H1 (cell line): ENCODE data around the gene CNTN6. TPM values are rescaled to one million over a fixed set of nuclear protein-coding genes. Genes with fewer than 3 reads are reported as not detected.

Experiments
- BRCA1 ChIP-seq: IDR thresholded peaks from 2 replicates; pipeline ENCODE4 v1.6.1; 2012; ENCODE audit warnings: low read depth, low read length, improper control_type of control experiment
- CHD2 ChIP-seq: IDR thresholded peaks from 2 replicates; pipeline ENCODE4 v1.6.1; 2012; ENCODE audit warnings: low read length, improper control_type of control experiment
- CTBP2 ChIP-seq: IDR thresholded peaks from 2 replicates; pipeline ENCODE4 v1.7.0; 2011; ENCODE audit warnings: borderline replicate concordance, mild to moderate bottlenecking, moderate library complexity, mixed read lengths, low read length; ENCODE audit not compliant: insufficient read depth, insufficient read length
- EGR1 ChIP-seq: IDR thresholded peaks from 2 replicates; pipeline ENCODE4 v1.6.1; 2011; ENCODE audit warnings: low read depth, low read length, borderline replicate concordance
- GABPA ChIP-seq: IDR thresholded peaks from 2 replicates; pipeline ENCODE4 v1.6.1; 2011; ENCODE audit warnings: mild to moderate bottlenecking, low read length, moderate library complexity, borderline replicate concordance; ENCODE audit not compliant: insufficient read depth
- RFX5 ChIP-seq: IDR thresholded peaks from 2 replicates; pipeline ENCODE4 v1.6.1; 2011; ENCODE audit warnings: low read depth, low read length, improper control_type of control experiment, borderline replicate concordance
- SP4 ChIP-seq: IDR thresholded peaks from 2 replicates; pipeline ENCODE4 v1.6.1; 2012; ENCODE audit warnings: low read length, inconsistent platforms
- polyA plus RNA-seq, 7 experiments: library from polyadenylated mRNA; depleted of rRNA in 3 of 7; stranded (reverse) in 5 of 7; unstranded in 2 of 7; fragments of >200 nt in 5 of 7; fragments of 200-250 nt in 2 of 7; gene quantifications; 1 replicate in 5 of 7; 2 replicates in 1 of 7; 4 replicates in 1 of 7; pipeline versions ENCODE4 v1.2.1 to v1.2.3, GENCODE V29; 2011 to 2013; ENCODE audit warnings: missing spikeins in 2 of 7, mixed read lengths in 2 of 7
- total RNA-seq: library from RNA; stranded (reverse); fragmentation: NEBNext Ultra II Directional; extraction: Animal tissue kit (Norgen Biotek cat#: 25700); gene quantifications from 2 replicates; pipeline ENCODE4 v1.2.1, GENCODE V29; 2021
- TF ChIP-seq, protein P1 (sequence below): fragments of 300-600 bp; sonication (generic); IDR thresholded peaks from 2 replicates; pipeline ENCODE4 v1.7.1; 2012; ENCODE audit warnings: low read length, moderate library complexity, mild to moderate bottlenecking, inconsistent platforms; ENCODE audit not compliant: insufficient replicate concordance
- TF ChIP-seq, protein P2 (sequence below): IDR thresholded peaks from 2 replicates; pipeline ENCODE4 v1.6.1; 2012; ENCODE audit warnings: inconsistent platforms
- TF ChIP-seq, protein P3 (sequence below): IDR thresholded peaks from 2 replicates; pipeline ENCODE4 v1.6.1; 2011; ENCODE audit warnings: low read length, improper control_type of control experiment

Gene CNTN6
- total and polyA plus RNA-seq, 2 of the 8 experiments (the other 6 are each of a cell fraction or from before 2014, with no cell fraction given) = not detected

DNA sequence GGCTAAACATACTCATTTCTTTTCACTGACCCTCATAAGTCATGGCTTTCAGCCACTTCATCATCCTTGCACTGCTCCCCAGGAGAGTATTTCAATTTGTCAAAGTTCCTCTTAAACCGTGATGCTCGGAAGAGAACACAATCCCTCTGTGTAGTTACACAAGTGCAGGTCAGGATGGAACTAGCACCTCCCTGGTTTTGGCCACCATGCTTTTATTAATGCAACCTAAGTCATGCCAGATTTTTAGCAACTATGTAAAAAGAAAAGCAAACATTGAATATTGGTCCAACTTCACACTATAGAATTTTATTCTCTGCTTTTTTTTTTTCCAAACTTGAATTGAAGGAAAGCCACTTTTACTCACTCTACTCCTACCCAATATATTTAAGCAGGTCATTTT, 45.2 kb downstream of the CNTN6 start (continued):
- TF ChIP-seq, protein P1, sequence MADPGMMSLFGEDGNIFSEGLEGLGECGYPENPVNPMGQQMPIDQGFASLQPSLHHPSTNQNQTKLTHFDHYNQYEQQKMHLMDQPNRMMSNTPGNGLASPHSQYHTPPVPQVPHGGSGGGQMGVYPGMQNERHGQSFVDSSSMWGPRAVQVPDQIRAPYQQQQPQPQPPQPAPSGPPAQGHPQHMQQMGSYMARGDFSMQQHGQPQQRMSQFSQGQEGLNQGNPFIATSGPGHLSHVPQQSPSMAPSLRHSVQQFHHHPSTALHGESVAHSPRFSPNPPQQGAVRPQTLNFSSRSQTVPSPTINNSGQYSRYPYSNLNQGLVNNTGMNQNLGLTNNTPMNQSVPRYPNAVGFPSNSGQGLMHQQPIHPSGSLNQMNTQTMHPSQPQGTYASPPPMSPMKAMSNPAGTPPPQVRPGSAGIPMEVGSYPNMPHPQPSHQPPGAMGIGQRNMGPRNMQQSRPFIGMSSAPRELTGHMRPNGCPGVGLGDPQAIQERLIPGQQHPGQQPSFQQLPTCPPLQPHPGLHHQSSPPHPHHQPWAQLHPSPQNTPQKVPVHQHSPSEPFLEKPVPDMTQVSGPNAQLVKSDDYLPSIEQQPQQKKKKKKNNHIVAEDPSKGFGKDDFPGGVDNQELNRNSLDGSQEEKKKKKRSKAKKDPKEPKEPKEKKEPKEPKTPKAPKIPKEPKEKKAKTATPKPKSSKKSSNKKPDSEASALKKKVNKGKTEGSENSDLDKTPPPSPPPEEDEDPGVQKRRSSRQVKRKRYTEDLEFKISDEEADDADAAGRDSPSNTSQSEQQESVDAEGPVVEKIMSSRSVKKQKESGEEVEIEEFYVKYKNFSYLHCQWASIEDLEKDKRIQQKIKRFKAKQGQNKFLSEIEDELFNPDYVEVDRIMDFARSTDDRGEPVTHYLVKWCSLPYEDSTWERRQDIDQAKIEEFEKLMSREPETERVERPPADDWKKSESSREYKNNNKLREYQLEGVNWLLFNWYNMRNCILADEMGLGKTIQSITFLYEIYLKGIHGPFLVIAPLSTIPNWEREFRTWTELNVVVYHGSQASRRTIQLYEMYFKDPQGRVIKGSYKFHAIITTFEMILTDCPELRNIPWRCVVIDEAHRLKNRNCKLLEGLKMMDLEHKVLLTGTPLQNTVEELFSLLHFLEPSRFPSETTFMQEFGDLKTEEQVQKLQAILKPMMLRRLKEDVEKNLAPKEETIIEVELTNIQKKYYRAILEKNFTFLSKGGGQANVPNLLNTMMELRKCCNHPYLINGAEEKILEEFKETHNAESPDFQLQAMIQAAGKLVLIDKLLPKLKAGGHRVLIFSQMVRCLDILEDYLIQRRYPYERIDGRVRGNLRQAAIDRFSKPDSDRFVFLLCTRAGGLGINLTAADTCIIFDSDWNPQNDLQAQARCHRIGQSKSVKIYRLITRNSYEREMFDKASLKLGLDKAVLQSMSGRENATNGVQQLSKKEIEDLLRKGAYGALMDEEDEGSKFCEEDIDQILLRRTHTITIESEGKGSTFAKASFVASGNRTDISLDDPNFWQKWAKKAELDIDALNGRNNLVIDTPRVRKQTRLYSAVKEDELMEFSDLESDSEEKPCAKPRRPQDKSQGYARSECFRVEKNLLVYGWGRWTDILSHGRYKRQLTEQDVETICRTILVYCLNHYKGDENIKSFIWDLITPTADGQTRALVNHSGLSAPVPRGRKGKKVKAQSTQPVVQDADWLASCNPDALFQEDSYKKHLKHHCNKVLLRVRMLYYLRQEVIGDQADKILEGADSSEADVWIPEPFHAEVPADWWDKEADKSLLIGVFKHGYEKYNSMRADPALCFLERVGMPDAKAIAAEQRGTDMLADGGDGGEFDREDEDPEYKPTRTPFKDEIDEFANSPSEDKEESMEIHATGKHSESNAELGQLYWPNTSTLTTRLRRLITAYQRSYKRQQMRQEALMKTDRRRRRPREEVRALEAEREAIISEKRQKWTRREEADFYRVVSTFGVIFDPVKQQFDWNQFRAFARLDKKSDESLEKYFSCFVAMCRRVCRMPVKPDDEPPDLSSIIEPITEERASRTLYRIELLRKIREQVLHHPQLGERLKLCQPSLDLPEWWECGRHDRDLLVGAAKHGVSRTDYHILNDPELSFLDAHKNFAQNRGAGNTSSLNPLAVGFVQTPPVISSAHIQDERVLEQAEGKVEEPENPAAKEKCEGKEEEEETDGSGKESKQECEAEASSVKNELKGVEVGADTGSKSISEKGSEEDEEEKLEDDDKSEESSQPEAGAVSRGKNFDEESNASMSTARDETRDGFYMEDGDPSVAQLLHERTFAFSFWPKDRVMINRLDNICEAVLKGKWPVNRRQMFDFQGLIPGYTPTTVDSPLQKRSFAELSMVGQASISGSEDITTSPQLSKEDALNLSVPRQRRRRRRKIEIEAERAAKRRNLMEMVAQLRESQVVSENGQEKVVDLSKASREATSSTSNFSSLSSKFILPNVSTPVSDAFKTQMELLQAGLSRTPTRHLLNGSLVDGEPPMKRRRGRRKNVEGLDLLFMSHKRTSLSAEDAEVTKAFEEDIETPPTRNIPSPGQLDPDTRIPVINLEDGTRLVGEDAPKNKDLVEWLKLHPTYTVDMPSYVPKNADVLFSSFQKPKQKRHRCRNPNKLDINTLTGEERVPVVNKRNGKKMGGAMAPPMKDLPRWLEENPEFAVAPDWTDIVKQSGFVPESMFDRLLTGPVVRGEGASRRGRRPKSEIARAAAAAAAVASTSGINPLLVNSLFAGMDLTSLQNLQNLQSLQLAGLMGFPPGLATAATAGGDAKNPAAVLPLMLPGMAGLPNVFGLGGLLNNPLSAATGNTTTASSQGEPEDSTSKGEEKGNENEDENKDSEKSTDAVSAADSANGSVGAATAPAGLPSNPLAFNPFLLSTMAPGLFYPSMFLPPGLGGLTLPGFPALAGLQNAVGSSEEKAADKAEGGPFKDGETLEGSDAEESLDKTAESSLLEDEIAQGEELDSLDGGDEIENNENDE = no peak
- TF ChIP-seq RFX5 (no peak), BRCA1 (no peak), CHD2 (no peak), EGR1 (no peak), SP4 (no peak), GABPA (no peak), CTBP2 (no peak)
- TF ChIP-seq, protein P2, sequence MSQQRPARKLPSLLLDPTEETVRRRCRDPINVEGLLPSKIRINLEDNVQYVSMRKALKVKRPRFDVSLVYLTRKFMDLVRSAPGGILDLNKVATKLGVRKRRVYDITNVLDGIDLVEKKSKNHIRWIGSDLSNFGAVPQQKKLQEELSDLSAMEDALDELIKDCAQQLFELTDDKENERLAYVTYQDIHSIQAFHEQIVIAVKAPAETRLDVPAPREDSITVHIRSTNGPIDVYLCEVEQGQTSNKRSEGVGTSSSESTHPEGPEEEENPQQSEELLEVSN = no peak
- TF ChIP-seq, protein P3, sequence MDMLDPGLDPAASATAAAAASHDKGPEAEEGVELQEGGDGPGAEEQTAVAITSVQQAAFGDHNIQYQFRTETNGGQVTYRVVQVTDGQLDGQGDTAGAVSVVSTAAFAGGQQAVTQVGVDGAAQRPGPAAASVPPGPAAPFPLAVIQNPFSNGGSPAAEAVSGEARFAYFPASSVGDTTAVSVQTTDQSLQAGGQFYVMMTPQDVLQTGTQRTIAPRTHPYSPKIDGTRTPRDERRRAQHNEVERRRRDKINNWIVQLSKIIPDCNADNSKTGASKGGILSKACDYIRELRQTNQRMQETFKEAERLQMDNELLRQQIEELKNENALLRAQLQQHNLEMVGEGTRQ = no peak
